Epidermal melanocyte (primary cell): ENCODE measurements around the gene GPR135.

ENCODE experiments used
- DNase-seq: peaks from one replicate; pipeline ENCODE4 v3.0.0; 2011; ENCODE audit warnings: low spot score; ENCODE audit not compliant: insufficient read length

GPR135 gene

DNA sequence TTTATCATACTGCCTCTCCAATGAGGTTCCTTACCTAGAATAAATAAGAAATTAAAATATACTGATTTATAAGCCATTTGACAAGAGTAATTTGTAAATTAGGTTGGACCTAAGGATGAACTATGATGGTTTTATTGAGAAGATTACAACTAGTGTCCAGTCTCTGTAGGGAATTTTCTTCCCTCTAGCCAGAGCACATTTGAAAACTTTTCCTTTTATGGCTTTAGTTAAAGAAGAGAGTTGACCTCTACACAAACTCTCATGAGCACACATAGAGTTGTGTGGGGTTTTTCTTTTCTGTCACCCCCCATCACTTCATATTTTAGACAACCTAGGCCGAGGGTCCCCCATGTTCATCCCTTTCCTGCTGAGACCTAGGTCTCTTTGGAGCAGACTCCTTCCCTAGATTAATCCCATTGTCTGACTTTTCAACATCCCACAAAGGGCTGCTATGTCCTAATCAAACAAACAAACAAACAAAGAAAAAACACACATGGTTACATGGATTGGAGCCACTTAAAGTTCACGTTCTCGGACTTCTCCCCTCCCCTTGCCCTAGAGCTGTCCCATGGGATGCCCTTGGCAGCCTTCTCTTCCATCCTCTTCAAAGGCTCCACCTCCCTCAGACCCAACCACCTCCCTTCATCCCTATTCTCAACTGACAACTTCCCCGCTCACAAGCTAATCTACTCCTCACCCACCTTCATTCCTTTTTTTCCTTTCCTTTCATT is 40.7 kb downstream of the GPR135 start:
- no peak for DNase-seq

DNA sequence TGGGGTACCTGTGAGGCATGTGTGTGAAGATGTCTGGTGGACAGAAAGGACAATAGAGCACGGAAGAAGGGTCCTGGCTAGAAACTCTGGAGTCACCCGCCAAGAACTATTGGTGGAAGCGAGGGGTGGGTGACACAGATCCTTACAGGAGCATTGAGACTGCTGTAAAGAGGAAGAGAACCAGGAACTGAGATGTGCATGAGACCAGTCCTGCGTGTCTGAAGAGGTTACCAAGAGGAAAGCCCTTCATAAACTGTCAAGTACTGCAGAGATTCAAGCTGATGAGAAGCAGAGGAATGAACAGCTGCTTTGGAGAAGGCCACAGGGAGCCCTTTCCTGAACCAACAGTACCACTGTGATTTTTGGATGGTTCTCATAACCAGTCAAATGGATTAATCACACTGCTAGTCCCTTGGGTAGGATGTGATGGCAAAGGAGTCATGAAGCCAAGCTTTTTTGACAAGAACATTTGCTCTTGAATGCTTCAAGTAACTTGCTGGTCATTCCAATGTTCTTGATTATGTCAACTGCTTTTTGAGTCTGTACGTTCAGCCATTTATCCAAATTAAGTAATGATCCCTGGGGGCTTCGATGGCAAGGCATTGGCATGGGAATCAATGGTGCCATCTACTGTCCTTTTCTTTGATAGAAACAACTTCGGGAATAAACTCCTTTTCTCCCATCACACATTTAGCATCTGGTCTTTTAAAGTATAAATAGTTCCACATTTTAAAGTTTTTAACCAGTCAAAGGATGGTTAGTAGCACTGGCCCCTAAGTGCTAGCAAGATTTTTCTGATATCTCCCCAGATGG is 42.9 kb downstream of the GPR135 start:
- DNase-seq: no peak

DNA sequence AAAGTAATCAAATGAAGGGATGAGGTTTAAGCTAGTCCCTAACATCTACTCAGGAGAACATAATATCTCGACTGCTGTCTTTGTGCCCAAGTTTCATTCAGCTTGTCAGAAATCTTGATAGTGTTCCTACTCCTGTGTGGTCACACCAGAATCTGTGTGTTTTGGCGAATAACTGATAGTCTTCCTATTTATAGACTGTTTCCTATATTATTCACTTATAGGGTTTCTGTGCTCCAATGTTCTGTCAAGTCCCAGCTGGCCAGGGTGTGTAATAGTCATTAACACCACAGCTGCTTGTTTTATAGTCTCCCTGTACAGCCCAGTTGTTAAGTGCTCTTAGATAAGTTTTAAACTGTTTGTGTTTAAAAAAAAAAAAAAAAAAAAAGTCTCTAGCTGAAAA is 45.9 kb downstream of the GPR135 start:
- no peak for DNase-seq

DNA sequence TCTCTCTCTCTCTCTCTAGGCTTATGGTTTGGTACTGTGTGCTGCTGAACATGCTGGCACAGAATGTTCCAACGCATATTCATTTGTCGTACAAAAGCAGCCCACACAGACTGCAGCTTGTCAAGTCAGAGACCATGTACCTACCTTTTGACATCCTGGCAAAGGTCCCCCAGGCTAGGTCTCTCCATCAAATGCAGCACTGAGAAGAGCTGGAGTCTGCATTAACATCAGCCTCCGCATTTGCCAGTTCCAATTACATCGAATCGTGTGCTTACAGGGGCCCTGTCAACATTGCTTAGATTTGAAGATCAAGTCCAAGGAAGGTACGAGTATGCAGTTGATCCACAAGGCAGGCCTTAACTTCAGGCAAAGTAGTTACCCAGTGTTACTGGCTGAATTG is 47.9 kb downstream of the GPR135 start:
- no peak for DNase-seq

DNA sequence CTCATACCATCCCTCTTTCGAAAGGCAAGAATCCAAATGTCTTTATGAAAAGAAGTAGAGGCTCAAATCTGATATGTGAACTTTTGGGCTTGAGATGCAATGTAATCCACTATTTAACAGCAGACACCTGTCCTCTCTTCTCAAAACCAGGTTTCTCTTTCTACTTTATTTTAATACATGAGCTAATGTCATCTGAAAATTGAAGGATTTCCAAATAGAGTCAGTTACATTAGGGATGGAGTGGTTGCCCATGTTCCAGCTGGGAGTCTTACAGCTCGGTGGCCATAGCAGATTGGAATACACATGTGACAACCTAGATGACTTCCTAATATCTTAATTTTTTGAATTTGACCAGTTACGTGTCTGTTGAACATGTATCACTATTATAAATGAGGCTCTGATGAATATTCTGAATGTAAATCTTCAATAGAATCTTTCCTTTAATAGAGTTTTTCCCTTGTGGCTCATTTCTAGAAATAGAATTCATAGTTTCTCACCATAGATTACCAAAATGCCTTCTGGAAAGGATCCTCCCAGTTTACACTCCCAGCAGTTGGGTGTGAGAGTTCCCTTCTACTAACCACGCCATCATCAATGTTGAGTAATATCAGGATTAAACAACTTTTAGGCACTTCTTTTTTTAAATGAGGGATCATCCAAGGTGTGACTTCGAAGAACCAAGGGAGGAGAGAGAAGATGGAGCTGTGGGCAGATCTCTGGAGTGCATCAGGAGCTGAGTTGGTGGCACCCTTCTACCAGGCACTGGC is 49.2 kb downstream of the GPR135 start:
- no peak for DNase-seq
